ENCODE data around the gene GRAMD2B.
"Not testable (repeated sequence)": the region's sequence is repeated elsewhere in the genome, so short reads cannot be mapped to it uniquely, and the experiment has no call there.

GRAMD2B gene

GRCh38 chr5:126519223-126519622, 96.0 kb downstream of the GRAMD2B start:
- DNase-seq; in situ Hi-C loops (cut with HindIII; ENCODE audit: low pct_ligation_motif_present, low pct_unique_long_range_greater_than_20kb, low sequenced_read_pairs): not testable (repeated sequence)

- DNase-seq, result no peak
- in situ Hi-C loops (cut with HindIII; ENCODE audit: low pct_ligation_motif_present, low pct_unique_long_range_greater_than_20kb, low sequenced_read_pairs), result no loop called here
These were observed 96.7 kb downstream of the GRAMD2B start for GRCh38 chr5:126519637-126520592.

GRCh38 chr5:126520593-126520953, 97.4 kb downstream of the GRAMD2B start:
- DNase-seq, result no peak
- in situ Hi-C loops (cut with HindIII; ENCODE audit: low pct_ligation_motif_present, low pct_unique_long_range_greater_than_20kb, low sequenced_read_pairs), result no loop called here

GRCh38 chr5:126521130-126521529, 97.9 kb downstream of the GRAMD2B start:
- in situ Hi-C loops (cut with HindIII; ENCODE audit: low pct_ligation_motif_present, low pct_unique_long_range_greater_than_20kb, low sequenced_read_pairs), result no loop called here
- no peak for DNase-seq

GRCh38 chr5:126523818-126524510, 100.8 kb downstream of the GRAMD2B start:
- in situ Hi-C loops (cut with HindIII; ENCODE audit: low pct_ligation_motif_present, low pct_unique_long_range_greater_than_20kb, low sequenced_read_pairs), result no loop called here
- DNase-seq, result no peak

GRCh38 chr5:126525630-126526245, 102.5 kb downstream of the GRAMD2B start:
- in situ Hi-C loops (cut with HindIII; ENCODE audit: low pct_ligation_motif_present, low pct_unique_long_range_greater_than_20kb, low sequenced_read_pairs), result loop anchor here (25.0 kb wide), 1 partner anchor 163 kb away; no protein-coding TSS in a partner anchor
- DNase-seq, result no peak

- in situ Hi-C loops (cut with HindIII; ENCODE audit: low pct_ligation_motif_present, low pct_unique_long_range_greater_than_20kb, low sequenced_read_pairs), result loop anchor here (25.0 kb wide), 1 partner anchor 164 kb away; no protein-coding TSS in a partner anchor
- no peak for DNase-seq
These were observed 103.3 kb downstream of the GRAMD2B start for GRCh38 chr5:126526493-126526892.

- in situ Hi-C loops (cut with HindIII; ENCODE audit: low pct_ligation_motif_present, low pct_unique_long_range_greater_than_20kb, low sequenced_read_pairs), result loop anchor here (25.0 kb wide), 1 partner anchor 165 kb away; no protein-coding TSS in a partner anchor
- no peak for DNase-seq
These were observed 103.9 kb downstream of the GRAMD2B start for GRCh38 chr5:126527158-126527557.

- in situ Hi-C loops (cut with HindIII; ENCODE audit: low pct_ligation_motif_present, low pct_unique_long_range_greater_than_20kb, low sequenced_read_pairs), result loop anchor here (25.0 kb wide), 1 partner anchor 166 kb away; no protein-coding TSS in a partner anchor
- no peak for DNase-seq
These were observed 104.7 kb downstream of the GRAMD2B start for GRCh38 chr5:126527892-126528291.

- in situ Hi-C loops (cut with HindIII; ENCODE audit: low pct_ligation_motif_present, low pct_unique_long_range_greater_than_20kb, low sequenced_read_pairs), result loop anchor here (25.0 kb wide), 1 partner anchor 169 kb away; no protein-coding TSS in a partner anchor
- no peak for DNase-seq
These were observed 108.4 kb downstream of the GRAMD2B start for GRCh38 chr5:126531543-126532120.

- in situ Hi-C loops (cut with HindIII; ENCODE audit: low pct_ligation_motif_present, low pct_unique_long_range_greater_than_20kb, low sequenced_read_pairs), result loop anchor here (25.0 kb wide), 1 partner anchor 172 kb away; no protein-coding TSS in a partner anchor
- DNase-seq, result no peak
These were observed 111.3 kb downstream of the GRAMD2B start for GRCh38 chr5:126534553-126534952.

GRCh38 chr5:126535856-126536545, 112.8 kb downstream of the GRAMD2B start:
- no peak for DNase-seq

GRCh38 chr5:126536874-126537273, 113.7 kb downstream of the GRAMD2B start:
- DNase-seq, result no peak
- in situ Hi-C loops (cut with HindIII; ENCODE audit: low pct_ligation_motif_present, low pct_unique_long_range_greater_than_20kb, low sequenced_read_pairs), result loop anchor here (25.0 kb wide), 1 partner anchor 175 kb away; no protein-coding TSS in a partner anchor

More at GRCh38 chr5:126535856-126536545, 112.8 kb downstream of the GRAMD2B start:
- in situ Hi-C loops (cut with HindIII; ENCODE audit: low pct_ligation_motif_present, low pct_unique_long_range_greater_than_20kb, low sequenced_read_pairs), result loop anchor here (25.0 kb wide), 1 partner anchor 174 kb away; no protein-coding TSS in a partner anchor

GRCh38 chr5:126538579-126538978, 115.4 kb downstream of the GRAMD2B start:
- DNase-seq, result no peak
- in situ Hi-C loops (cut with HindIII; ENCODE audit: low pct_ligation_motif_present, low pct_unique_long_range_greater_than_20kb, low sequenced_read_pairs), result loop anchor here (25.0 kb wide), 1 partner anchor 176 kb away; no protein-coding TSS in a partner anchor

- in situ Hi-C loops (cut with HindIII; ENCODE audit: low pct_ligation_motif_present, low pct_unique_long_range_greater_than_20kb, low sequenced_read_pairs), result loop anchor here (25.0 kb wide), 1 partner anchor 178 kb away; no protein-coding TSS in a partner anchor
- no peak for DNase-seq
These were observed 117.4 kb downstream of the GRAMD2B start for GRCh38 chr5:126540631-126541030.

- no peak for DNase-seq
- in situ Hi-C loops (cut with HindIII; ENCODE audit: low pct_ligation_motif_present, low pct_unique_long_range_greater_than_20kb, low sequenced_read_pairs), result loop anchor here (25.0 kb wide), 1 partner anchor 180 kb away; no protein-coding TSS in a partner anchor
These were observed 119.2 kb downstream of the GRAMD2B start for GRCh38 chr5:126542441-126542840.

GRCh38 chr5:126543009-126543408, 119.8 kb downstream of the GRAMD2B start:
- DNase-seq, result no peak
- in situ Hi-C loops (cut with HindIII; ENCODE audit: low pct_ligation_motif_present, low pct_unique_long_range_greater_than_20kb, low sequenced_read_pairs), result loop anchor here (25.0 kb wide), 1 partner anchor 181 kb away; no protein-coding TSS in a partner anchor
